Measurements from ENCODE around the gene ATXN7L1.

The ATXN7L1 gene

GRCh38 chr7:105787793-105788192 is 88.6 kb downstream of the ATXN7L1 start (continued):
- TF ChIP-seq, protein P1, sequence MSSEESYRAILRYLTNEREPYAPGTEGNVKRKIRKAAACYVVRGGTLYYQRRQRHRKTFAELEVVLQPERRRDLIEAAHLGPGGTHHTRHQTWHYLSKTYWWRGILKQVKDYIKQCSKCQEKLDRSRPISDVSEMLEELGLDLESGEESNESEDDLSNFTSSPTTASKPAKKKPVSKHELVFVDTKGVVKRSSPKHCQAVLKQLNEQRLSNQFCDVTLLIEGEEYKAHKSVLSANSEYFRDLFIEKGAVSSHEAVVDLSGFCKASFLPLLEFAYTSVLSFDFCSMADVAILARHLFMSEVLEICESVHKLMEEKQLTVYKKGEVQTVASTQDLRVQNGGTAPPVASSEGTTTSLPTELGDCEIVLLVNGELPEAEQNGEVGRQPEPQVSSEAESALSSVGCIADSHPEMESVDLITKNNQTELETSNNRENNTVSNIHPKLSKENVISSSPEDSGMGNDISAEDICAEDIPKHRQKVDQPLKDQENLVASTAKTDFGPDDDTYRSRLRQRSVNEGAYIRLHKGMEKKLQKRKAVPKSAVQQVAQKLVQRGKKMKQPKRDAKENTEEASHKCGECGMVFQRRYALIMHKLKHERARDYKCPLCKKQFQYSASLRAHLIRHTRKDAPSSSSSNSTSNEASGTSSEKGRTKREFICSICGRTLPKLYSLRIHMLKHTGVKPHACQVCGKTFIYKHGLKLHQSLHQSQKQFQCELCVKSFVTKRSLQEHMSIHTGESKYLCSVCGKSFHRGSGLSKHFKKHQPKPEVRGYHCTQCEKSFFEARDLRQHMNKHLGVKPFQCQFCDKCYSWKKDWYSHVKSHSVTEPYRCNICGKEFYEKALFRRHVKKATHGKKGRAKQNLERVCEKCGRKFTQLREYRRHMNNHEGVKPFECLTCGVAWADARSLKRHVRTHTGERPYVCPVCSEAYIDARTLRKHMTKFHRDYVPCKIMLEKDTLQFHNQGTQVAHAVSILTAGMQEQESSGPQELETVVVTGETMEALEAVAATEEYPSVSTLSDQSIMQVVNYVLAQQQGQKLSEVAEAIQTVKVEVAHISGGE (tag by site-specific recombination; conservative IDR thresholded peaks at IDR 0.05; ENCODE audit: low read depth): no peak
- TF ChIP-seq PATZ1 (tag by site-specific recombination; IDR thresholded peaks at IDR 0.05) (no peak), ZNF561 (tag by site-specific recombination; IDR thresholded peaks at IDR 0.05; ENCODE audit: borderline replicate concordance) (no peak), ZNF560 (tag by site-specific recombination; IDR thresholded peaks at IDR 0.05; ENCODE audit: borderline replicate concordance) (no peak), MYNN (tag by site-specific recombination; IDR thresholded peaks at IDR 0.05; ENCODE audit: borderline replicate concordance) (no peak), GLIS2 (tag by site-specific recombination; IDR thresholded peaks at IDR 0.05) (no peak)

DNA sequence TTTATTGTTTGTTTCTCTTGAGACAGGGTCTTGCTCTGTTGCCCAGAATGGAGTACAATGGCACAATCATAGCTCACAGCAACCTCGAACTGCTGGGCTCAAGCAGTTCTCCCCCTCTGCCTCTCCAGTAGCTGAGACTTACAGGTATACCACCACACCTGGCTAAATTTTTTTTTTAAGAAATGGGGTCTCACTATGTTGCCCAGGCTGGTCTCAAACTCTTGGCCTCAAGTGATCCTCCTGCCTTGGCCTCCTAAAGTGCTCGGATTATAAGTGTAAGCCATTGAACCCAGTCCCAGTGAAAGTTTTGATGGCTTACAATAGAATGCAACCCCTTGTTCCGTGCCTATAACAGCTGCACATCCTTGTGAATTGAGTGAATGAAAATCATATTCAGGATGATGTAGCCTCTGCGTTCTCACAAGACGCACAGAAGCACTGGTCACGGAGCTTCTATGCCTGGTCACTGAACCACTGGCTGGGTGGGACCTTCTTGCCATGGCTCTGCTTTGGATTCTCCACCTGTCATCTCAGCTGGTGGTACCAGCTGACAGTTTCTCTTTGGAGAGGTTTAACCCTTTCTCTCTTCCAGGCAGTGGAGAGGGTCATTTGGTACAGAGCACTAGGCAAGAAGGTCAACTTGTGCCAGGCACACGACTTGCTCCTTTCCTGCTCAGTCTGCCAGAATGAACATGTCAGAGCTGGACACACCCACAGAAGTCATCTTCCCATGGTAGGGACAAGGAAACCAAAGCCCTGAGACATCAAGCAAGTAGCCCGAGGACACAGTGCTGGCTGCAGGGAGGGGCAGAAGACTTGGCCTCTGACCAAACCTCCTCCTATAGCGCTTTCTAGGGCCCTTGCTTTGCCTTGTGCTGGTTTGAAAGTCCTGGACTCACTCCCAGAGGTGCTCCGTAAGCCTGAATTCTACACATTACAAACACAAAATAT is 89.6 kb downstream of the ATXN7L1 start:
- ChIA-PET POLR2A (interaction anchor here (1.2 kb wide), 1 partner anchor 10 kb away, joined by 3 read pairs; no protein-coding TSS in a partner anchor), CTCF (interaction anchor here (1.0 to 1.3 kb wide), 3 partner anchors 22 to 130 kb away, joined by 3 to 4 read pairs (median 3); no protein-coding TSS in a partner anchor)
- TF ChIP-seq ZEB2 (tag by site-specific recombination; IDR thresholded peaks at IDR 0.05) (no peak), KLF8 (tag by site-specific recombination; IDR thresholded peaks at IDR 0.05) (no peak), ZNF121 (tag by site-specific recombination; IDR thresholded peaks at IDR 0.05) (peak; percentile 68), PRDM6 (tag by site-specific recombination; IDR thresholded peaks at IDR 0.05) (no peak), ZSCAN18 (tag by site-specific recombination; IDR thresholded peaks at IDR 0.05) (no peak), PRDM1 (tag by site-specific recombination; IDR thresholded peaks at IDR 0.05) (no peak), ZSCAN23 (tag by site-specific recombination; IDR thresholded peaks at IDR 0.05) (no peak)
- TF ChIP-seq, protein P2, sequence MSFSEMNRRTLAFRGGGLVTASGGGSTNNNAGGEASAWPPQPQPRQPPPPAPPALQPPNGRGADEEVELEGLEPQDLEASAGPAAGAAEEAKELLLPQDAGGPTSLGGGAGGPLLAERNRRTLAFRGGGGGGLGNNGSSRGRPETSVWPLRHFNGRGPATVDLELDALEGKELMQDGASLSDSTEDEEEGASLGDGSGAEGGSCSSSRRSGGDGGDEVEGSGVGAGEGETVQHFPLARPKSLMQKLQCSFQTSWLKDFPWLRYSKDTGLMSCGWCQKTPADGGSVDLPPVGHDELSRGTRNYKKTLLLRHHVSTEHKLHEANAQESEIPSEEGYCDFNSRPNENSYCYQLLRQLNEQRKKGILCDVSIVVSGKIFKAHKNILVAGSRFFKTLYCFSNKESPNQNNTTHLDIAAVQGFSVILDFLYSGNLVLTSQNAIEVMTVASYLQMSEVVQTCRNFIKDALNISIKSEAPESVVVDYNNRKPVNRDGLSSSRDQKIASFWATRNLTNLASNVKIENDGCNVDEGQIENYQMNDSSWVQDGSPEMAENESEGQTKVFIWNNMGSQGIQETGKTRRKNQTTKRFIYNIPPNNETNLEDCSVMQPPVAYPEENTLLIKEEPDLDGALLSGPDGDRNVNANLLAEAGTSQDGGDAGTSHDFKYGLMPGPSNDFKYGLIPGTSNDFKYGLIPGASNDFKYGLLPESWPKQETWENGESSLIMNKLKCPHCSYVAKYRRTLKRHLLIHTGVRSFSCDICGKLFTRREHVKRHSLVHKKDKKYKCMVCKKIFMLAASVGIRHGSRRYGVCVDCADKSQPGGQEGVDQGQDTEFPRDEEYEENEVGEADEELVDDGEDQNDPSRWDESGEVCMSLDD (tag by site-specific recombination; IDR thresholded peaks at IDR 0.05): no peak
- TF ChIP-seq, protein P3, sequence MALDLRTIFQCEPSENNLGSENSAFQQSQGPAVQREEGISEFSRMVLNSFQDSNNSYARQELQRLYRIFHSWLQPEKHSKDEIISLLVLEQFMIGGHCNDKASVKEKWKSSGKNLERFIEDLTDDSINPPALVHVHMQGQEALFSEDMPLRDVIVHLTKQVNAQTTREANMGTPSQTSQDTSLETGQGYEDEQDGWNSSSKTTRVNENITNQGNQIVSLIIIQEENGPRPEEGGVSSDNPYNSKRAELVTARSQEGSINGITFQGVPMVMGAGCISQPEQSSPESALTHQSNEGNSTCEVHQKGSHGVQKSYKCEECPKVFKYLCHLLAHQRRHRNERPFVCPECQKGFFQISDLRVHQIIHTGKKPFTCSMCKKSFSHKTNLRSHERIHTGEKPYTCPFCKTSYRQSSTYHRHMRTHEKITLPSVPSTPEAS (tag by site-specific recombination; IDR thresholded peaks at IDR 0.05): no peak
- Histone ChIP-seq H3K4me1 (ENCODE audit: control insufficient read depth, insufficient read depth, low read length) (no peaks in the 10 kb centered on the region), H3K4me3 (ENCODE audit: low read depth, low read length) (no peak overlapping the region), H3K36me3 (ENCODE audit: control insufficient read depth in 2 of 2, insufficient read depth in 1 of 2, low read length in 2 of 2) (no peaks in the 10 kb centered on the region), H3K9me3 (ENCODE audit: control insufficient read depth, insufficient read depth, low read depth, low read length) (no peaks in the 10 kb centered on the region), H3K27ac (ENCODE audit: extremely low read depth, low read depth, low read length) (no peak overlapping the region)

Data from HEK293 (cell line).